Non-pigmented ciliary epithelial cell (primary cell): ENCODE data around the gene TOX2.
A peak's percentile ranks its signal among the peaks of the same experiment; 100 is the strongest.

ENCODE experiments used
- DNase-seq: peaks from one replicate; pipeline ENCODE4 v3.0.0-alpha.2; 2010; ENCODE audit warnings: low read depth

The TOX2 gene

DNA sequence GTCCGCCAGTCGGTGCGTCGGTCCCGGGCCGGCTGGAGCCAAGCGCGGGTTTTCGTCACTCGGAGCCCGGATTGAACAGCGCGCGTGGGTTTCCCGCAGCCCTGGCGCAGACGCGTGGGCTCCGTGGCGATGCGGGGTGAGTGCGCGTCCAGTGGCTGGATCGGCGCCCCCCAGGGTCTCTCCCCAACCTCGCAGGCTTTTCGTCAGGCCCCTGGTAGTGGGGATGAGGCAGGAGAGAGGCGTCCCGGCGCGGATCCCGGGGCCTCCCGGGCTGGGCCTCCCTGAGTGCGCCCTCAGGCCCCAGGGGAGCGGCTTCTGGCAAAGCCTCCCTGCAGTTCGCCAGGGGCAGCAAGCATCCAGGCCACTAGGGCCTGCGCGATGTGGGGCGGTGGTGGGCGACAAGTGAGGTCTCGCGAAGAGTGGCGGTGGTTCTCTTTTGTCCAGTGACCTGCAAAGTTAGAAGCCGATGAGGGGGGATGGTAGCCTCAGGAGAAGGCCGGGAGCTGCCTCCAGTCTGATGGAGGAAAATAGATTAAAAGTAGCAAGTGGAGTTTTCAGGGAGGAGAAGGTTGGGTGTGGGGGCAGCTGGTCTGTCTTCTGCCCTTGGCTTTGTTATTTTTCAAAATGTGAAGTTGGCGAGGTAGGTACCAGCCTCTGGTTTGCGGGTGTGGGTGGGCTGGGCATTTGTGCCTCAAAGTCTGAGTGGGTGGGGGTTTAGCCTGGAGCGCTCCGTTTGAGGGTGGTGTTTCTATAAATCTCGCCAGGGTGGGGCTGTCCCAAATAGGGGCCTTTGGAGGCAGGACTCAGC is 1.6 kb downstream of the TOX2 start:
- DNase-seq = no peak

DNA sequence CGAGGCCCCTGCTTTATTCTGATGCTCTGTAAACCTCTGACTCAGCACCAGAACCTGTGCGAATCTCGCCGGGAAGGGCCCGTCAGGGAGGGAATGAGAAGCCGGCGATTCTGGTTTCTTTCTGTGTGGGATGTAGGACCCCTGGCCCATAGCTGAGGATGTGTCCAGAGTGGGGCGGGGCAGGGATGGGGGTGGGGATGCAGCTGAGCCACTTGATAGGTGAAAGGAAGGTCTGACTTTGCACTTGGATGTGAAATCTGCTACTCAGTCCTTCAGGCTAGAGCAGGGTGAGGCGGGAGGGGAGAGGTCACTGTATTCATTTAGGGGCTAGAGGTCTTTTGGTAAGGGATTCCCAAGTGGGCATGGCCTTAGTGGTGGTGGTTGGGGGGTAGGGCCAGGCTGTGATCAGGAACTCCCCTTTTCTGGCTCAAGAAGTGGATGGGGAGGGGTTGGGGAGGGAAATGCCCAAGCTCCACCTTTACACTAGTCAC is 2.3 kb downstream of the TOX2 start:
- no peak for DNase-seq

DNA sequence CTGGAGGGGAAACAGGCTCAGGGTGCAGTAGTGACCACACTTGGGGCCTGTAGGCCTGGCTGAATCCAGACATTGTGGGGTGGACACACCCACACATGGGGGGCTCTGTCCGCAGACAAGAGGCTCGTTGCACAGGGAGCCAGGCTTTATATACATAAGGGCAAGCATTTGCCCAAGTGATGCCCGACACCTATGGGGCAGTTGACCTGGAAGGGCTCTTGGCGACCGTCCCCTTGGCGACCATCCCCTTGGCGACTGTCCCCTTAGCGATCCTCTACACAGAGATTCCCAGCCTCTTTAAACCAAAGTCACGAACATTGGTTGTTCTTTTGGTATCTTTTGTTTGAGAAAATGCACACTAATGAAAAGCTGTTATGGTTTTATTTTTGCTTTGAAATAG is 2.7 kb downstream of the TOX2 start:
- DNase-seq = no peak

DNA sequence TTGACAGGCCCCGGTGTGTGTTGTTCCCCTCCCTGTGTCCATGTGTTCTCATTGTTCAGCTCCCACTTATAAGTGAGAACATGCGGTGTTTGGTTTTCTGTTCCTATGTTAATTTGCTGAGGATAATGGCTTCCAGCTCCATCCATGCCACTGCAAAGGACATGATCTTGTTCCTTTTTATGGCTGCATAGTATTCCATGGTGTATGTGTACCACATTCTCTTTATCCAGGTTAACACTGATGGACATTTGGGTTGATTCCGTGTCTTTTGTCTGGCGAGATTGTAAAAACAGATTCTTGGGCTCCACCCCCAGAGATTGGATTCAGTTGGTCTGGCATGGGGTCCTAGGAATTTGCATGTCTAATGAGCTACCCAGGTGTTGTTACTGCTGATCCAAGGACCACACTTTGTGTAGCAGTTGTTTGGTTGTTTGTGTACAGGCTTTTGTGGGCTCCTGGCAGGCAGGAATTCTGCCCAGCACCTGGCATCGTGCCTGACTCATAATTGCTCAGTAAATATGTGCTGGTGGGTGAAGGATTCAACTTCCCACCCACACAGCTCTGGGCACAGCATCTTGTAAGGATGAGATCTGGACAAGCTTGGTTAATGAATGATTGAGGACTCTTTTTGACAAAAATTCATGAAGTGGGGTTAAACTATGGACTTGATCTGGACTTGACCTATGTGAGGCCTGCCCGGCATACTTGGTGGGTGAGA is 5.2 kb downstream of the TOX2 start:
- DNase-seq = no peak

DNA sequence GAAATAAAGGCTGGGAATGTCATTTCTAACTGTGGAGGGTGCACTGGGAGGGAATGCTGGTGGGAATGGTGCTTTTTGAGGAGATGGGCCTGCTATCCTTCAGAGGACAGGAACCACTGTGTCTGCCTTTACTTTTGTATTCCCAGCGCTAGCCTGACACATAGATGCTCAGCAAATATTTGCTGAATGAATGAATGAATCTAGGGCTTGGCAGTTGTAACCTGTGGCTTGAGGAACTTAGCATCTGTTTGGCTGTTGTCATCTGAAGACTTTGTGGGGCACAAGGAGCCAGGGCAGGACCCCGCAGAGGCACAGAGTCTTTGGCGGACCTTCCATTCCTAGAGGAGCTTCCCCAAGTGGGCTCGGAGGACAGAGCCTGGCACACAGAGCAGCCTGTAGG is 6.1 kb downstream of the TOX2 start:
- DNase-seq = no peak

DNA sequence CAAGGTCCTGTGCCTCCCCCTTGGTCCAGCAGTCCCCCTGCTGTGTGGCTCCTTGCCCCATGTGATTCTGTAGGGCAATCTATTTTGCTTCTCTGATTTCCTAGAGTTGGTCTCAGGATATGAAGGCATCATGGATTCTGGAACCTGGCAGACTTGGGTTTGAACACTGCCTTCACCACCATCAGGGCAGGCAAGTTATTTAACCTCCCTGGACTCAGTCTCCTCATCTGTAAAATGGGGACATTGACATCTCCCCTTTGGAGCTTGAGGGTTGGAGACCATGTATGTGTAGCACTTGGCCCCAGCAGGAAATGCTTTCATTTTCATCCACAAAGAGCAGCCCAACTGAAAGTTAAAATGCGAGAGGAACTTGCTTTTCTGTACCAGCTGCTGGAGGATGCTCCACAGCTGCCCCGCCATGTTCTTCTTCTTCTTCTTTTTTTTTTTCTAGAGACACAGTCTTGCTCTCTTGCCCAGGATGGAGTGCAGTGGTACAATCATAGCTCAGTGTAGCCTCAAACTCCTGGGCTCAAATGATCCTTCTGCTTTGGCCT is 6.7 kb downstream of the TOX2 start:
- no peak for DNase-seq

DNA sequence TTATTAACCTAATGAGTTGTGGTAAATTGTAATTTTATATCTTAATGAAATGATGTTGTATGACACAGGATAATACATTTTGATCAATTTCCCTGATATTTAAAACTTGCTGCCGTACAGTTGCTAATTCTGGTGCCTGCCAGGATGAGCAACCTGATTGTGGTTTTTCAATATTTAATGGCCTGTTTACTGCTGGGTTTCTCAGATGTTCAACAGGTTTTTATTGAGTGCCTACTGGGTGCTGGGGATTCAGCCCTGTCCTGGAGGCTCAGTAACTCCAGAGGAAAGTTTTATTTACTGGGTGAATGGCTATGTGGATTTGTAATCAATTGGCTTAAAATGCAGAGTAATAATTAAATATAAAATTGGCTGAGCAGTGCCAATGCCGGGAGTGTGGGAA is 8.0 kb downstream of the TOX2 start:
- no peak for DNase-seq

DNA sequence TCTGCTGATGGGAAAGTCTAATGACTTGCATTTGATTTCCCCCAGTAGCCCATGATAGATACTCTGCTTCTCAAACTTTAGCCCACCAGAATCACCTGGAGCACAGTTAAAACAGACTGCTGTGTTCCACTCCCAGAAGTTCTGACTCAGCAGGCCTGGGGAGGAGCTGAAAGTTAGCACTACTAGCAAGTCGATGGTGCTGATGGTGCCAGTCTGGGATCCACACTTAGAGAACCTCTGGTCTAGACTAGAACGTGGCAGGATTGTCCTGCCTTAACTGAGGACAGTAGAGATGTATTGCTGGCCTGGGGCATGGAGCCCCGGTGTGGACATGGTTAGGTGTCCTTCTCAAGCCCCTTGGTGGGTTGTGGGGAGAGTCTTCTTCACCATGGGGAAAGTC is 8.7 kb downstream of the TOX2 start:
- DNase-seq = no peak

DNA sequence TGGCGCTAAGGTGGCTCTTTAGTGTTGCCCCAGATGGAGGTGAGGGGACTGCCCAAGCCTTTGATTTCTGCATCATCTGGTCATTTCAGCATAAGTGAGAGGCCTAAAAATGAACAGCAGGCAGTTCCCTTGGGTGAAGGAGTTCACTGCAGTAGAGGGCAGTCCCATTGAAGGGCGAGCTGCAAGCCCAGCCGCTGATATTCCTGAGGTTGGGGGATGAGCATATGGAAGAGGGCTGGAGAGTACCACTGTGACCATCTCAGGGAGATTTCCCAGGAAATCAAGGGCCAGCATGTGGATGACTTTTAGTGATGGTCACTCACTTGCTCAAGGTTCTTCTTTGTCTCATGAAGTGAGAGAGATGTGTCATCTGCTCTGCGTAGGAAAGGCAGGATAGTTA is 9.3 kb downstream of the TOX2 start:
- no peak for DNase-seq

DNA sequence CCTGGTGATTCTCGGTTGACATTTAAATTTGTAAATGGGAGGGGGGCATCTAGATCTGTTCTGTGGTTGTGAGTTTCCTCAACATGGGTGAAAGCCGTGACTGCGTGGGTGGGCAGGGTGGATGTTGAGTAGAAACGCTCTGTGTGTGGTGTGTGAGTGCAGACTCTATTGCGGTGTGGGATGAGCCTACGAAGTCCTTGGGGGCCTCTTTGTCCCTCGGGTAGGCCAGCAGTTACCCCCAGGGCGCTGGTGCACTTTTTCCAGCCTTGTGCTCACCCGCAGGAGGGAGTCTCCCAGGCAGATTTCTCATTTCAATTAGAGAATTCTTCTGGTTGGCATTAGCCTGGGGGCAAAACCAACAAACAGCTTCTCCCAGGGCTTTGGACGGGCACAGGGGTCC is 10.6 kb downstream of the TOX2 start:
- no peak for DNase-seq

DNA sequence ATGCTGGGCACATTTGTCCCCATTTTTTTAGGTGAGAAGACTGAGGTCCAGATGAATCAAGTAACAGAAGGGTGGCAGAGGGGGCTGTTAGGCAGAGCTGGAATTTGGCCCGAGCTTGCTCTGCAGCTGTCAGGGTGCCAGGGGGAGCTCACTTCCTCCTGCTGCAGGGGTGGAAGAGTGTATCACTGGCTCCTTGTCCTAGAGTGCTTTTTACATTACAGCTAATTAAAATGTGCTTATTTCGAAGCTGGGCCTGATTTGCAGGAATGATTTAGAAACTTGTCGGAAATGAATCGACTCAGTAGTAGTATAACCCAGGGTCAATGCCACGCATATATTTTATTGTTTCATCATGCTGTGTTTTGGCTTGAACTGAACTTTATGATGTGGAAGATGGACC is 11.1 kb downstream of the TOX2 start:
- no peak for DNase-seq

DNA sequence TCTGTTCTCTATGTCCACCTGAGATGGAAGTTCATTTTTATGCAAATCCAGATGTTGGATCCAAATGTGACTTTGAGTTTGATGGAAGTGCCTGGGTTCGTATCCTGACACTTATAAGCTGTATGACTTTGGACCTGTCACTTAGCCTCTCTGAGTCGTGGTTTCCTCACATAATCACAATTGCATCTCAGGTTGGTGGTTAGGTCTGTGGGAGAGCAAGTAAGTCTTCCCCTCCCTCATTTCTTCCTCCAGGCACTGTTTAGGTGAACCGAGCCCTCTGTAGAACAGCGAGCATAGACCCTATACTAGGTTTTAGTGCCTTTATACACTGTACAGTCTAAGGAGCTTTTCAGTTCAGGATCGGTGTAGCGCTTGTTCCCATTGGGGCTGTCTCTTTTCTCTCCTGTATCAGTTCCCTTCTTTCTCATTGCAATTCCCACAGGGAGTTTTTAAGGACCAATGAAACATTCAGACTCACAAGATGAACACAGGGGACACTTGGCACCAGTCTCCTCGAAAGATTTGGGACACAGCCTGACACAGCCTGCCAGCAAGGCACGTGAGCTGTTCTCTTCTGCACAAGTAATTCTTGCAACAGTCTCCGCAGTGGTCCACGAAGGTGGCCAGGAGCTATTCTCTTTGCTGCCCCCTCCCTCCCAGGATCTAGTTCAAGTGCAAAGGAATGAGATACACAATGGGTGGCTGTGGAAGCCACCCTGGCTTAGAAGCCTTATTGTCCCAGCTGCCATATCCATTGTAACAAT is 11.8 kb downstream of the TOX2 start:
- DNase-seq = no peak

DNA sequence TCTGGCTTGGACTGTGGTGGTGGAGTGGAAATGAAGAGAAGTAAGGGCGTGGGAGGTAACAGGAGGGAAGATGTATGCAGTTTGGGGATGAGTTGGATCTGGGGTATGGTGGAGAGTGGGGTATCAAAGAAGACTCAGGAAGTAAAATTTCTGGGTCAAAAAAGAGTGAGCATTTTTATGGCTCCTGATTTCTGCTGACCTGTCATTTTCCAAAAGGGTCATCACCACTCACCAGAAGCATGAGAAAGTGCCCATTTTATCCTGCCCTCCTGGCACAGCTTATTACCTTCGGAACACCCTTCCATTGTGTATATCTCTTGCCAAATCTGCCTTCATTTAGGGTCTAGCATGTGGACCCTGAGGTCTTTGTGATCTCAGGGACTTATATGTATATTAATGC is 17.3 kb downstream of the TOX2 start:
- no peak for DNase-seq

DNA sequence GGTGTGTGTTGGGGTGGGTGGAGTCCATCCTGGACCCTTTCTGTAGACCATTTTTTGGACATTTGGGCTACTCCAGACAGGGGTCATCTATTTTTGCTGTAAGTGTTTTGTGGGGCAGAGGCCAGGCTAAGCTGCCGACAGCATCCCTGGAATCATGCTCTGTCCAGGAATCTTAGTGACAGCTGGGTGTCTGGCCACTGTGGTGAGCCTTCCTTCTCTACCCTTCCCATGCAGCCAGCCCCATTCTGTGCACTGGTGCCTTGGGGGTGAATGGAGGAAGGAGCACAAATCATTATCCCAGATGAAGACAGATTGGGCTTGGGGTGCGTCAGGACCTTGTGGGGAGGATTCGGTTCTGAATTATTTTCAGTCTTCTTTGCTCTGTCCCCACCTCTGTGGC is 20.2 kb downstream of the TOX2 start:
- no peak for DNase-seq

DNA sequence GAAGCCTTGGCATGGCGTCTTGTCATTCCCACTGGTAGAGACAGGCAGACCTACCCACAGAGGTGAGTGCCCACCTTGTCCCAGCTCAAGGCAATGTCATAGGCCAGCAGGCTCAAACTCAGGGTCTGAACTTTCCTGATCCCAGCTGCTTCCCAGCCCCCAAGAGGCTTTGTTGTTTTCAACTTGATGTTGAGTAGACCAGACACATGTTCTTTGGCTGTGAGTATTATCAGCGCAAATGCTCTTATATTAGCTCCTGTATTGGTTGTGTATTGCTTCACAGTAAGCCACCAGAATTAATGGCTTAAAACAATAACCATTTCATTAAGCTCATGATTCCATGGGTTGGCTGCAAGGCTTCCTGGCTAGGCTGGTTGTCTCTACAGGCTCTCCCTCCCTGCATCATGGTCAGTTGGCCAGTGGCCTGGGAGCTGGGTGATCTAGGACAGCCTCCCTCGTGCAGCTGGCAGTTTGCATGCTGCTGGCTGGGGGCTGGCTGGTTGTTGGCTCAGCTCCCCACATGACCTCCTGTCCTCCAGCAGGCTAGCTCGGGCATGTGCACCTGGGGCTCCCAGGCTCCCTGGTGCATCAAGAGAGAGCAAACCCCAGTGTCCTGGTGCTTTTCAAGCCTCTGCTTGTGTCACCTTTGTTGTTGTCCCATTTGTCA is 21.6 kb downstream of the TOX2 start:
- DNase-seq = no peak

DNA sequence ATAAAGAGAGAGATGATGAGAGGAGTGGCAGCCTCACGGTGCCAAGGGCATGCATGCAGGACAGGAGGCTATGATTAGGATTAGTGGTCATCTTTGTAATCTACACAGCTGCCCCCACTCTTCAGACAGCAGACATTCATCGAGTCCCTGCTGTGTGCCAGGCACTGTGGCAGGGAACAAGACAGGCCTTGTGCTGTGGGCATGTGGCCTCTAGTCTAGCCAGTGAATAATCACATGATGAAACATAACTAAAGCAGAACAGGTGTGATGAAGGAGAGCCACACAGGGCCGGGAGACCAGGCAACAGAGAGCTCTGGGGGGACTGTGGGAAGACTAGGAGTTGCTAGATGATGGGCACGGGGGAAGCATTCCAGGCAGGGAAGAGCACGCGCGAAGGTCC is 22.2 kb downstream of the TOX2 start:
- no peak for DNase-seq

DNA sequence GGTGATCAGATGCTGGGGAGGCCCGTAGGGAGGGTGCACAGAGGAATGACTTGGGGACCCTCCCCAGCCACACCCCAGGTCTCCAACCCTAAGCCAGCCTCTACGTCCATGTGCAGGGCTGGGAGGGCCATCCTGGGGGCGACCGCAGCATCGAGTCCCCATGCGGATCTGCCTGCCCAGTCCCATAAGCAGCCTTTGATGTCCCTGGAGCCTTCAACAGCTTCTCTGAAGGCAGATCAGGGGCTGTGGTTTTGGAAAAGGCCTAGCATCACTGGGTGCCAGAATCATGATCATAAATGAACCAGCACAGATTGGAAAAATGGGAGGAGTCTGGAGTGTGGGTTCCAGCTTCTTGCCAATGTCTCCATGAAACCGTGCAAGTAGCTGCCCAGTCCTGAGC is 22.9 kb downstream of the TOX2 start:
- no peak for DNase-seq

DNA sequence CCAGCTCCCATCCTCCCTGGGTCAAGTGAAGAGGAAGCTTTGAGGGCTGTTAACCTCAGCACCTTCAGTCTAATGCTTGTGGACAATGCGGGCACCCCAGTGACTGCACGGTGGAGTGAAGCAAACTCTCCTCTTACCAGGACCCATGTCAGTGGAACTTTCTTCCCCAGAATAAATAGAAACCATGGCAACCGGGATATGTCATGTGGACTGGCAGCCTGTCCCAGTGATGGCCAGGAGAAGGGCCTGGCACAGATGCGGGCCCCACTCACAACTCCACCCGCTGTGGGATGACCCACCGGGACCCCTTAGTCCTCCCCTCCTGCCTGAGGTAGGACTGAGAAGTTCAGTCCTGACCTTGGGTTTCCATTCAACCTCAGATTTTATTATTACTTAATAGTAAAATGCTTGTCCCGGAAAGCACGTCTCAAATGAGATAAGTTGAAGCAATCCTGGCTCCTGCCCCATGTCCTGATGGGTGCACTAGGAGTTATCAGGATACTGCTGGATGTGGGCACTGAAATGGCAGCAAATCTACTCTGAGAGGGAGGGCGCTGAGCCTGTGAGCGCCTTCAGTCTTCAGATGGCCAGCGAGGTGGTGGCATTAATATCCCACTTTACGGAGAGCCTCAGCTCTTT is 23.5 kb downstream of the TOX2 start:
- no peak for DNase-seq

DNA sequence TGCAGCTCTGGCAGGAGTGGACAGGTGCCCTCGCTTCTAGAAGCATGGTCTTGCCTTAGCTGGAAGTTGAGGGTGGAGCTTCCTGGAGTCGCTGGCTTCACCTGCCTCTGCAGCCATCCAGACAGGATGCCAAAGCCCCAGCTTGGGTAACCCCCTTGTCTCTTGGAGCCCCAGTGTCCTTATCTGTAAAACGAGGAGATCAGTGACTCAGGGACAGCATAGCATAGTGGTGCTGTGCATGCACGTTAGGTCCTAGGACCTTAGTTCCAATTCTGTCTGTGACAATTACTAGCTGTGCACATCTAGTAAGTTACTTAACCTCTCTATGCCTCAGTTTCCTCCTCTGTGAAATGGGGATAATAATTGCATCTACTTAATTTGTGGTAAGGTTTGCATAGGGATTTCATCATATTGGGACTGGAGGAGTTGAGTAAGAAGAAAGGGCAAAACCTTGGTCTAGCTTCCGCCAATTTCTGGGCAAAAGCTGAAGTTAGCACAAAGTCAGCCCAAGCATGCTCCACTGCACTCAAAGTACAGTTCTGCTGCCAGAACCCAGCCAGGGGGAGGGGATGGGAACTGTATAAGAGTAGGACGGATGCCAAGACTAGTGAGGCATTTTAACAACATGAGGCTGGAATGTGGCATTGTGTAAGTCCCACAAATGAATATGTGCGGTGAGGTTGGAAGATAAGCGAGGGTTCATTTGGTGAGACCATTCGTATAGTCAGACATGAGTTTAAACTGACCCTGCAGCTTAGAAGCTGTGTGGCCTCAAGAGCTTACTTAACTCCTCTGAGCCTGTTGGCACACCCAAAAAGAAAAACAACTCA is 24.5 kb downstream of the TOX2 start:
- DNase-seq = peak; percentile 99

DNA sequence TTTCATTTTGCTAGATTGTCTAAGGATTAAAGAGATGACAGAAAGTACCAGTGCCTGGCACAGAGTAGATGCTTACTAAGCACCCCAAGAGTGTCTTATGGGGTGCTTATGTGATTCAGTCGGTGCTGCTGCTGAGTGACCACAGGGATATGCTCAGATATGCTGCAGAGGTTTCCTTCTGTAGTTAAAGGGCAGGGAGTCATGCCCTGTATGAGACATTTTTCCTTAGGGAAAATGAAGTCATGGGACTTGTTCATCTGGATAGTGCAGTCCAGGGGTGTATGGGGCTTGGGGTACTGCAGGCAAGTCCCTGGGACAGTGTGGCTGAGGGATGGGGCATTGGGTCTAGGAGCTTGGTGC is 25.1 kb downstream of the TOX2 start:
- DNase-seq = no peak
